ENCODE results near the gene GSTA4.

GRCh38 chr6:53032849-53033248 lies 37.8 kb upstream of the GSTA4 start:
- no peak for TF ChIP-seq CTCF (conservative IDR thresholded peaks at IDR 0.05)
- no peak for TF ChIP-seq ZFX (IDR thresholded peaks at IDR 0.05)

Measured in C4-2B (cell line).